ENCODE measurements around the gene PTGER2. TPM values are rescaled to one million over a fixed set of nuclear protein-coding genes. Genes with fewer than 3 reads are reported as not detected.

Gene PTGER2
- total RNA-seq, 1 donor from 2014 or later = 5.3 TPM

DNA sequence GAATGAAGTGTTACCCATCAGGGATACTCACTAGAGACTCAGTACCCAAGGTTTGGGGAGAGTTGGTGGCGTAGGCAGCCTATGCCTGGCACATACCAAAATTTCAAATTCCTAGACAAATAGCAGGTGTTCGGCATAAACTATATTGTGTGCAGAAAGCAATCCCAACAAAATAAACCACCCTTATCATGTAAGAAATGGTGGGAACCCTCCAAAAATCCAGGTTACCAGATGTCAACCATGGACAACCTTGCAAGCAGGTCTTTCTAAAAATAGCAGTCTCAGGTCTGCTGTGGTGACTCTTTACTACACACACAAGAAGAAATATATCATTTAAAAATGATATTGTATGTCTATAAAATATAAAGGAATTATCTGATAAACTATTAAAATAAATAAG is 17.7 kb upstream of the PTGER2 start:
- DNase-seq (no peak), ATAC-seq (no peak)
- TF ChIP-seq, protein P1, sequence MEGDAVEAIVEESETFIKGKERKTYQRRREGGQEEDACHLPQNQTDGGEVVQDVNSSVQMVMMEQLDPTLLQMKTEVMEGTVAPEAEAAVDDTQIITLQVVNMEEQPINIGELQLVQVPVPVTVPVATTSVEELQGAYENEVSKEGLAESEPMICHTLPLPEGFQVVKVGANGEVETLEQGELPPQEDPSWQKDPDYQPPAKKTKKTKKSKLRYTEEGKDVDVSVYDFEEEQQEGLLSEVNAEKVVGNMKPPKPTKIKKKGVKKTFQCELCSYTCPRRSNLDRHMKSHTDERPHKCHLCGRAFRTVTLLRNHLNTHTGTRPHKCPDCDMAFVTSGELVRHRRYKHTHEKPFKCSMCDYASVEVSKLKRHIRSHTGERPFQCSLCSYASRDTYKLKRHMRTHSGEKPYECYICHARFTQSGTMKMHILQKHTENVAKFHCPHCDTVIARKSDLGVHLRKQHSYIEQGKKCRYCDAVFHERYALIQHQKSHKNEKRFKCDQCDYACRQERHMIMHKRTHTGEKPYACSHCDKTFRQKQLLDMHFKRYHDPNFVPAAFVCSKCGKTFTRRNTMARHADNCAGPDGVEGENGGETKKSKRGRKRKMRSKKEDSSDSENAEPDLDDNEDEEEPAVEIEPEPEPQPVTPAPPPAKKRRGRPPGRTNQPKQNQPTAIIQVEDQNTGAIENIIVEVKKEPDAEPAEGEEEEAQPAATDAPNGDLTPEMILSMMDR (IDR thresholded peaks at IDR 0.05) = no peak
- intact Hi-C loops (cut with DNase I) = no loop called here
- Histone ChIP-seq H3K4me3 (no peak overlapping the region), H3K36me3 (no peaks in the 10 kb centered on the region), H3K9me3 (no peaks in the 10 kb centered on the region), H3K27ac (no peak overlapping the region), H3K4me1 (no peaks in the 10 kb centered on the region), H3K27me3 (no peaks in the 10 kb centered on the region)

DNA sequence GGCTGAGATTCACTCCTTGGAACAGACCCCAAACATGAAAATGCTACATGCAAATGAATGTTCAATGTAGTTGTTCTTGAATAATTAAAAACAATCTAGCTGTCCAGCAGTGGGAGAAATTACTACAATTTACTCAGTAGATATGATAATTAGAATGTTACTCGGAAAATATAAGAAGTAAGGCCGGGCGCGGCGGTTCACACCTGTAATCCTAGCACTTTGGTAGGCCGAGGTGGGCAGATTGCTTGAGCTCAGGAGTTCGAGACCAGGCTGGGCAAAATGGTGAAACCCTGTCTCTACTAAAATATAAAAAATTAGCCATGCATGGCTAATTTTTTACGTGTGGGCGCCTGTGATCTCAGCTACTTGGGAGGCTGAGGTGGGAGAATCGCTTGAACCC is 15.3 kb upstream of the PTGER2 start:
- ATAC-seq = no peak
- intact Hi-C loops (cut with DNase I) = no loop called here

DNA sequence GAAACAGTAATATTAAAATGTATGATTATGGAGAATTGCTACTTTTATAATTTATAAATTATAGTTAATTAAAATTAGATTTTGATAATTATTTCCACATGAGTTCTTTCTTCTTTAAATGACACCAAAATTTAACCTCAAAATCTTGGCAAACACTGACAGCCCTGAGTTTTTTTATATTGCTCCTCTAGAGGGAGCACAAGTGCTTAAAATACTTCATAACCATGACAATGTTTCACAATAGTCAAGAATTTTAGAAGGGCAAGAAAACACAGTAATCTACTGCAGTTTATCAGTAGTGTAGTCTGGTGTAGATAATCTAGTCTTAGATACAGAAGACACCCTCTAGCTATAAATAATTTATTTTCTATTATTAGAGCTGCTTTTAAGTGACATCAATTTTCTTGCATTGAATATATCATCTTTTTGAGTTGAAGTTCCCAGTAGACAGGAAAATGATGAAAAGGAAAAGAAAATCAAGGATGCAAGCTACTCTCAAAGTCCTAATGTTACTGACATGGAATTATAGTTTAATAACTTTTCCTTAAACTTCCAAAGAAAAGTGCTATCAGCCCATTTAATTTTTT is 14.3 kb upstream of the PTGER2 start:
- no peak overlapping the region for H3K4me3 ChIP-seq
- ATAC-seq (peak; percentile 80), DNase-seq (no peak)
- TF ChIP-seq, protein P1 (IDR thresholded peaks at IDR 0.05) = peak; percentile 83
- intact Hi-C loops (cut with DNase I) = no loop called here
- H3K4me1 ChIP-seq = no peaks in the 10 kb centered on the region
- no peaks in the 10 kb centered on the region for H3K27me3 ChIP-seq
- H3K36me3 ChIP-seq = no peaks in the 10 kb centered on the region
- no peak overlapping the region for H3K27ac ChIP-seq
- no peaks in the 10 kb centered on the region for H3K9me3 ChIP-seq

More for the DNA sequence above, 15.3 kb upstream of the PTGER2 start:
- Histone ChIP-seq H3K36me3 (no peaks in the 10 kb centered on the region), H3K27ac (no peak overlapping the region), H3K4me1 (no peaks in the 10 kb centered on the region), H3K9me3 (no peaks in the 10 kb centered on the region), H3K27me3 (no peaks in the 10 kb centered on the region), H3K4me3 (no peak overlapping the region)
- TF ChIP-seq, protein P1 (IDR thresholded peaks at IDR 0.05) = no peak
- no peak for DNase-seq

DNA sequence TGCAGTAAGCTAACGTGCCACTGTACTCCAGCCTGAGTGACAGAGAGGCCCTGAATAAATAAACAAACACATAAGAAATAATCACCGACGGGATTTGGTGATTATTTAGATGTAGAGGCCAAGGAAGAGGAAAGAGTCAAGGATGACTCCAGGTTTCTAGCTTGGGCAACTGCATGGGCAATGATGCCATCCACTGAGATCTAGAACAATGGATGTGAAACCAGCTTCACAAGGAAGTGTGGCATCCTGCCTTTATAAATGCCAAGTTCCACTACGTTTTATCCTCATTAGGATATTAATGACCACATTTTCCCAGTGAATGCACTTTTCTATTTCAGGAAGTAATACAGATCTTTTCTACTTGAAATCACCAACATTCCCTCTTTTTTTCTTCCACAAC is 10.9 kb upstream of the PTGER2 start:
- Histone ChIP-seq H3K4me3 (no peak overlapping the region), H3K9me3 (no peaks in the 10 kb centered on the region), H3K36me3 (no peaks in the 10 kb centered on the region), H3K27ac (no peak overlapping the region), H3K4me1 (no peaks in the 10 kb centered on the region), H3K27me3 (no peaks in the 10 kb centered on the region)
- DNase-seq = no peak
- no peak for ATAC-seq
- TF ChIP-seq, protein P1 (IDR thresholded peaks at IDR 0.05) = no peak
- intact Hi-C loops (cut with DNase I) = no loop called here

DNA sequence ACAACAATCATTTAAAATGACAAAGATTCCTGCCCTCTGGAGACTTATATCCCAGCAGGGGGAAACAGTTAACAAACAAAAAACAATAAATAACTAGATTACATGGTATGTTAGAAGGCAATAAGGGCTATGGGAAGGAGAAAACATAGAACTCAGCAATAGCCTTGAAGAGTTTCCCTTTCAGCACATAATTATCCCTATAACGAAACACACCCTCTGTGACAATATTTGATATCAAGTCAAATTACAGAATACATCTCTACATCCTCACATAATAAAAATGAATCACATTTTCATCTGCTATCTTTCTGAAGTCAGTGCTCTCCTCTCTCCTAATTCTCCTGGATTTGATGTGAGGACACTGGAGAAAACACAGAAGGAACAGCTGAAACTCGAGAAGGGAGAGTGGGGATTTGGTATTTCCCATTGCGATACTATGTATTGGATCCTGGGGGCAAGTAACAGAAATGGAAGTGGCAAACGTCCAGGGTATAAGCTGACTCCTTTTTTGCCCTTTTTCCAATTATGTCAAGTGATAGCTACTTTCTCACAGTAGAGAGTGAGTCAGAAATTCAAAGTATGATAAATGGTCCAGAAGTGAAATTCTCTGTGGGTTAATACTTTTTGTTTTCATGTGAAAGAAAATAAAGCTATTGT is 9.7 kb upstream of the PTGER2 start:
- Histone ChIP-seq H3K36me3 (no peaks in the 10 kb centered on the region), H3K9me3 (no peaks in the 10 kb centered on the region), H3K27ac (no peak overlapping the region), H3K4me1 (no peaks in the 10 kb centered on the region), H3K4me3 (no peak overlapping the region), H3K27me3 (no peaks in the 10 kb centered on the region)
- DNase-seq (no peak), ATAC-seq (no peak)
- intact Hi-C loops (cut with DNase I) = no loop called here
- TF ChIP-seq, protein P1 (IDR thresholded peaks at IDR 0.05) = no peak

All from upper lobe of right lung (tissue), 1 donor.